ENCODE data around the gene TNNI2.

Gene TNNI2

DNA sequence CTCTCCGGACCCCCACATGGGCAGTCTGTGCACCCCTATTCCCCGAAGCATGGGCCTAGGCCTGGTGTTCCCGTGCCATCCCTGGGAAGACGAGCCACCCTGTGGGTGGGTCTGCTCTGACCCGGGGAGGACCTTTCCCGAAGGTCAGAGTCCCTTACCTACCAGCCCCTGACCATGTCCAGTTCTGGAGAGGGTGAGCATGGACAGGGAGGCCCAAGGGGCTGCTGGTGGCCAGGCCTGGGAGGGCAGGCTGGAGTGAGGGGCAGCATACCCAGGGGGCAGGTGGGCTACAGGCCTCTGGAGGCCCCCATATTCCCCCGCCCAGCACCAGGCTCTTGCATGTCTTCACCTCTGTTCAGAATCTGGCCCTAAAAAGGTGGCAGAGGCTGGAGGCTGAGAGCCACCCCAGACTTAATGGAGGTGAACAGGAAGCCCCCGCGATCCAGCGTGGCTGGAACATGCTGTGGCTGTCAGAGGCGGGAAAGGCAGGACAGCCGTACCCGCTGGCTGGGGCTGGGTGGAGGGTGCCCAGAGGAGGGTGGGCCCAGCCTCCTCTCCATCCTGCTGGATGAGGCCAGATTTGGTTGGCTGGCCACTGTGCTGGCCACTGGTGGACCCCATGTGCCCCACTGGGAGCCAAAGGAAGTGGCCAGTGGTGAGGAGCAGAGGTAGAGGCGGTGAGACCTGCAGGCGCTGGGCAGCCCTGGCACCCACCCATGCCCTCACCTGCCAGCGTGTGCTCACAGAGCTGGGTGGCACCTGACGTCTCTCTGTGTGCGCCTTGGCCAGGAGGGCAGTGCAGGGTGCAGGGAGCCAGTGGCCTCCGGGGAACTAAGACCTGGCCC lies 15.2 kb upstream of the TNNI2 start:
- H3K4me3 ChIP-seq (ENCODE audit: low read depth, low read length): no peak overlapping the region
- no peak for DNase-seq (ENCODE audit: low read depth)
- no peak for TF ChIP-seq POLR2A (IDR thresholded peaks at IDR 0.05; ENCODE audit: extremely low read depth, insufficient read length)
- no peak for TF ChIP-seq MYC (IDR thresholded peaks at IDR 0.05; ENCODE audit: low read depth, low read length)
- TF ChIP-seq, protein P1, sequence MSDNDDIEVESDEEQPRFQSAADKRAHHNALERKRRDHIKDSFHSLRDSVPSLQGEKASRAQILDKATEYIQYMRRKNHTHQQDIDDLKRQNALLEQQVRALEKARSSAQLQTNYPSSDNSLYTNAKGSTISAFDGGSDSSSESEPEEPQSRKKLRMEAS (IDR thresholded peaks at IDR 0.05; ENCODE audit: low read depth, low read length): no peak
- TF ChIP-seq, protein P2, sequence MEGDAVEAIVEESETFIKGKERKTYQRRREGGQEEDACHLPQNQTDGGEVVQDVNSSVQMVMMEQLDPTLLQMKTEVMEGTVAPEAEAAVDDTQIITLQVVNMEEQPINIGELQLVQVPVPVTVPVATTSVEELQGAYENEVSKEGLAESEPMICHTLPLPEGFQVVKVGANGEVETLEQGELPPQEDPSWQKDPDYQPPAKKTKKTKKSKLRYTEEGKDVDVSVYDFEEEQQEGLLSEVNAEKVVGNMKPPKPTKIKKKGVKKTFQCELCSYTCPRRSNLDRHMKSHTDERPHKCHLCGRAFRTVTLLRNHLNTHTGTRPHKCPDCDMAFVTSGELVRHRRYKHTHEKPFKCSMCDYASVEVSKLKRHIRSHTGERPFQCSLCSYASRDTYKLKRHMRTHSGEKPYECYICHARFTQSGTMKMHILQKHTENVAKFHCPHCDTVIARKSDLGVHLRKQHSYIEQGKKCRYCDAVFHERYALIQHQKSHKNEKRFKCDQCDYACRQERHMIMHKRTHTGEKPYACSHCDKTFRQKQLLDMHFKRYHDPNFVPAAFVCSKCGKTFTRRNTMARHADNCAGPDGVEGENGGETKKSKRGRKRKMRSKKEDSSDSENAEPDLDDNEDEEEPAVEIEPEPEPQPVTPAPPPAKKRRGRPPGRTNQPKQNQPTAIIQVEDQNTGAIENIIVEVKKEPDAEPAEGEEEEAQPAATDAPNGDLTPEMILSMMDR (IDR thresholded peaks at IDR 0.05; ENCODE audit: low read depth, low read length): no peak

DNA sequence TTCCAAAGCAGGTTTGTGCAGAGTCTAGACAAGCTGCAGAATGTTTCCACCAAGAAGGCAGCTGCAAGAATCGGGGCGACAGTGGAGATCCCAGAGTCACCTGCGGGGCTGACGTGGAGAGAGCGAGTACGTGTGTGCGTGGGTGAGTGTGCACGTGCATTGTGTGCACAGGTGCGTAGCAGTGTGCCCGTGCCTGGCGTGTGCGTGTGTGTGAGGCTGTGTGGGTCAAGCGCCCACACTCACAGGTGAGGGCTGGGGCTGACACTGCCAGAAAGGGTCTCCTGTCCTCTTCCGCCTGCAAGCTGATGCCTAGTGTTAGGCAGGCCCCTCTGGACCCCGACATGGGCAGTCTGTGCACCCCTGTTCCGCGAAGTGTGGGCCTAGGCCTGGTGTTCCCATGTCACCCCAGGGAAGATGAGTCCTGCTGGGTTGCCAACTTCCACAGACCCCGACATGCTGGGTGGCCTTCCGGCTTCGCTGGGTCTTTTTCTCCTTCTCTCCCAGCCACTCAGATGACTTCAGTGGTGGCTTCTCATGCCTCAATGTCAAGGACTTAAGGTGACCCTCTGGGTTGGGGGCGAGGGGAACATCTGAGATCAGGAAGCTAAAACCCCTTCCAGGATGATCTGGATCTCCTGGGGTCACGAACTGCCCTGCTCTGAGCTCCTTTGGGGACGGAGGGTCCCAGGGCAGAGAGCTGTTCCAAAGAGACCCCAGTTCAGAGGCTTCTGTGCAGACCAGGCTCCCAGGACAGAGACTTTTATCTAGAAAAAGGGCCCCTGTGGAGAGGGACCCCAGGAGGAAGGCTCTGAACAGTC lies 14.4 kb upstream of the TNNI2 start:
- DNase-seq (ENCODE audit: low read depth): no peak
- TF ChIP-seq MYC (IDR thresholded peaks at IDR 0.05; ENCODE audit: low read depth, low read length): no peak
- TF ChIP-seq, protein P1 (IDR thresholded peaks at IDR 0.05; ENCODE audit: low read depth, low read length): no peak
- TF ChIP-seq, protein P2 (IDR thresholded peaks at IDR 0.05; ENCODE audit: low read depth, low read length): no peak
- TF ChIP-seq POLR2A (IDR thresholded peaks at IDR 0.05; ENCODE audit: extremely low read depth, insufficient read length): no peak
- H3K4me3 ChIP-seq (ENCODE audit: low read depth, low read length): no peak overlapping the region

DNA sequence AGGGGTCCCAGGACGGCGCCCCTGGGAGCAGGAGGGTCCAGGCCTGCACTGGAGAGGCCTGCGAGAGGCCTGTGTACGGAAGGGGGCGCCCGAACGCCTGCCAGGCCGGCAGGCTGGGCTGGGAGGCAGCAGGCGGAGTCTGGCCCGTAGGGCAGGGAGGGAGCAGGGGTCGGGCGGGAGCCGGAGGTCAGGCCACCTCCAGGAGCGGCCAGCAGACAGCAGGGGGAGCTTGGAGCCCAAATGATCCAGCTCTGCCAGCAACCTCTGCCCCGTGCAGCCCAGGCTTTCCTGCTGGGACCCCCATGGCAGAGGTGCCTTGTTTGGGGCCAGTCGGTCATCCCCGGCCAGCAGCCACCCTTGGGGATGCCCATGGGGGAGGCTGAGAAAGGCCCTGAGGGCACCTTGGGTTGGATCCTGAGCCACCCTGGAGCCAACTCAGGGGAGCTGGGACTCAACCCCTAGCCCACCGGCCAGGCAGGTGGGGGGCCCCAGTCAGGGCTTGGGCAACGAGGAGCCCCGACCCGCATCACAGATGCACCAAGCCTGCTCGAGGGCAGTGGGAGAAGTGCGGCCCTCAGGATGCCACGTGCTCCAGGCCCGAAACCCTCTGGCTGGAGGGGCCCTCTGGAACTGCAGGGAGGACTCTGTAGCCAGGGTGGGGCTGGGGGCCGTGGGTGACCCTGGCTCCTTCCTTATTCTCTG lies 13.6 kb upstream of the TNNI2 start:
- no peak overlapping the region for H3K4me3 ChIP-seq (ENCODE audit: low read depth, low read length)
- DNase-seq (ENCODE audit: low read depth): peak; percentile 43
- TF ChIP-seq, protein P2 (IDR thresholded peaks at IDR 0.05; ENCODE audit: low read depth, low read length): peak; percentile 31
- TF ChIP-seq, protein P1 (IDR thresholded peaks at IDR 0.05; ENCODE audit: low read depth, low read length): no peak

DNA sequence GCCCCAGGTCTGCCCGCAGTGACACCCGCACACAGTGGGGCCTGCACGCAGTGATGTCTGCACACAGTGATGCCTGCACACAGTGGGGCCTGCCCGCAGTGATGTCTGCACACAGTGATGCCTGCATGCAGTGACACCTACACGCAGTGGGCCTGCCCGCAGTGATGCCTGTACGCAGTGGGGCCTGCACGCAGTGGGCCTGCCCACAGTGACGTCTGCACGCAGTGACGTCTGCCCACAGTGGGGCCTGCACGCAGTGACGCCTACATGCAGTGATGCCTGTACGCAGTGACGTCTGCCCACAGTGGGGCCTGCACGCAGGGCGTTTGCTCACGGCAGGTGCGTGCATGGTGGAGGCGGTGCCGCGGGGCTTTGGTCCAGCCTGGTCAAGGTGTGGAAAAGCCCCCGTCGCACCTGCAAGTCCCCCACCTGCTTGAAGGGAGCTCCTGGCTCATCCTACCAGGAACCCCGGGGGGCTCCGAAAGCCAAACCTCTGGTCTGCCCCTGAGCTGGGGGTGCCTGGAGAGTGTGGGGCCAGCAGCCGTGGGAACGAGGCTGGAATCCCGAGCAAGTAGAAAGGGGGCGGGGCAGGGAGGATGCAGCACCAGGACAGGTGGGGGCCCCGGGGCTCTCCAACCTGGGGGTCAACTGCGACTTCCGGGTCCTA lies 12.9 kb upstream of the TNNI2 start:
- peak; percentile 4 for DNase-seq (ENCODE audit: low read depth)
- TF ChIP-seq, protein P2 (IDR thresholded peaks at IDR 0.05; ENCODE audit: low read depth, low read length): no peak
- TF ChIP-seq POLR2A (IDR thresholded peaks at IDR 0.05; ENCODE audit: extremely low read depth, insufficient read length) (no peak), MYC (IDR thresholded peaks at IDR 0.05; ENCODE audit: low read depth, low read length) (no peak)
- TF ChIP-seq, protein P1 (IDR thresholded peaks at IDR 0.05; ENCODE audit: low read depth, low read length): no peak
- no peak overlapping the region for H3K4me3 ChIP-seq (ENCODE audit: low read depth, low read length)

DNA sequence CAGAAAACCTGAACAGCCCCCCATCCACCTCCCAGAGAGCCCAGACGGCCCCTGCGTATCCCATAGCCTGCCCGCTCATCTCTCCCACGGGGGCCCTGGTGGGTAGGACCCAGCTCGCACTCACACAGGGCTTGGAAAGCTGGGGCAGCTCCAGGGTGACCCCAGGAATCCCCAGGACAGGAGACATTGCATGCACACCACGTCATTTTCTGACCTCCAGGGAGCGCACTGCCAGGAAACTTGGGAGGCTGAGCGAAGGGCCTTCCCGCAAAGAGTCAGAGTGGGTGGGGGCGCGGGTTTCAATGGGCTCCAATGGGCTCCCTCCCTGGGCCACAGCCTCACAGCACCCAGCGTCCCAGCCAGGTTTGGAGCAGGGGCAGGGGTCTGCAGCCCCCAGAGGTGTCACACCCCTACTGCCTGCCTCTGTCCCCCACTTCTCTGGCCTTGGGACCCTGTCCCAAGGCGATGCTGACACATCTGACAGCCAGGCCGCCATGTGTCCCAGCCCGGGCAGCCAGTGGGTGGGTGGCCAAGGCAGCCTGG lies 12.2 kb upstream of the TNNI2 start:
- H3K4me3 ChIP-seq (ENCODE audit: low read depth, low read length): no peak overlapping the region
- TF ChIP-seq, protein P2 (IDR thresholded peaks at IDR 0.05; ENCODE audit: low read depth, low read length): peak; percentile 43
- no peak for TF ChIP-seq POLR2A (IDR thresholded peaks at IDR 0.05; ENCODE audit: extremely low read depth, insufficient read length)
- TF ChIP-seq, protein P1 (IDR thresholded peaks at IDR 0.05; ENCODE audit: low read depth, low read length): no peak
- DNase-seq (ENCODE audit: low read depth): peak; percentile 34

Measured in NB4 (cell line).